Type B pancreatic cell (in vitro differentiated cells): ENCODE data around the gene SLC39A10. TPM values are rescaled to one million over a fixed set of nuclear protein-coding genes. Genes with fewer than 3 reads are reported as not detected.

ENCODE experiments used
- DNase-seq: peaks from one replicate; pipeline ENCODE4 v3.0.0; 2021; ENCODE audit warnings: mixed read lengths; ENCODE audit not compliant: unreplicated experiment; ENCODE audit errors: extremely low spot score
- H3K27ac Mint-ChIP-seq: 2 replicates; pipeline ENCODE4 v1.8.0; 2021; ENCODE audit warnings: mild to moderate bottlenecking, mixed read lengths
- H3K27me3 Mint-ChIP-seq: 2 replicates; pipeline ENCODE4 v1.8.0; 2021; ENCODE audit warnings: mixed read lengths
- H3K36me3 Mint-ChIP-seq: 2 replicates; pipeline ENCODE4 v1.8.0; 2021; ENCODE audit warnings: mixed read lengths
- H3K4me1 Mint-ChIP-seq: one replicate; pipeline ENCODE4 v1.8.0; 2021; ENCODE audit warnings: mixed read lengths; ENCODE audit not compliant: unreplicated experiment
- H3K4me3 Mint-ChIP-seq: 2 replicates; pipeline ENCODE4 v1.8.0; 2021; ENCODE audit warnings: mild to moderate bottlenecking, mixed read lengths
- H3K9me3 Mint-ChIP-seq: 2 replicates; pipeline ENCODE4 v1.8.0; 2021; ENCODE audit warnings: mixed read lengths
- total RNA-seq: library from RNA; stranded (reverse); gene quantifications from 2 replicates; pipeline ENCODE4 v1.2.1, GENCODE V29; 2021; ENCODE audit warnings: low replicate concordance
- TF ChIP-seq, protein P1 (sequence below): fragments of 200-600 bp; sonication (generic); conservative IDR thresholded peaks from 2 replicates; pipeline ENCODE4 v1.5.0; 2021; ENCODE audit warnings: antibody characterized with exemption, mild to moderate bottlenecking

The SLC39A10 gene
- total RNA-seq, 1 donor from 2014 or later = 63.2 TPM

- Mint-ChIP-seq H3K4me1 (no peaks in the 10 kb centered on the region), H3K36me3 (peaks cover 48% of the 10 kb centered on the region), H3K9me3 (no peaks in the 10 kb centered on the region), H3K27ac (no peak overlapping the region), H3K27me3 (no peaks in the 10 kb centered on the region), H3K4me3 (no peak overlapping the region)
- DNase-seq = no peak
- TF ChIP-seq, protein P1, sequence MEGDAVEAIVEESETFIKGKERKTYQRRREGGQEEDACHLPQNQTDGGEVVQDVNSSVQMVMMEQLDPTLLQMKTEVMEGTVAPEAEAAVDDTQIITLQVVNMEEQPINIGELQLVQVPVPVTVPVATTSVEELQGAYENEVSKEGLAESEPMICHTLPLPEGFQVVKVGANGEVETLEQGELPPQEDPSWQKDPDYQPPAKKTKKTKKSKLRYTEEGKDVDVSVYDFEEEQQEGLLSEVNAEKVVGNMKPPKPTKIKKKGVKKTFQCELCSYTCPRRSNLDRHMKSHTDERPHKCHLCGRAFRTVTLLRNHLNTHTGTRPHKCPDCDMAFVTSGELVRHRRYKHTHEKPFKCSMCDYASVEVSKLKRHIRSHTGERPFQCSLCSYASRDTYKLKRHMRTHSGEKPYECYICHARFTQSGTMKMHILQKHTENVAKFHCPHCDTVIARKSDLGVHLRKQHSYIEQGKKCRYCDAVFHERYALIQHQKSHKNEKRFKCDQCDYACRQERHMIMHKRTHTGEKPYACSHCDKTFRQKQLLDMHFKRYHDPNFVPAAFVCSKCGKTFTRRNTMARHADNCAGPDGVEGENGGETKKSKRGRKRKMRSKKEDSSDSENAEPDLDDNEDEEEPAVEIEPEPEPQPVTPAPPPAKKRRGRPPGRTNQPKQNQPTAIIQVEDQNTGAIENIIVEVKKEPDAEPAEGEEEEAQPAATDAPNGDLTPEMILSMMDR = no peak
These were observed 59.4 kb downstream of the SLC39A10 start for GRCh38 chr2:195716466-195716865.

- H3K4me3 Mint-ChIP-seq = no peak overlapping the region
- no peak overlapping the region for H3K27ac Mint-ChIP-seq
These were observed 64.0 kb downstream of the SLC39A10 start for GRCh38 chr2:195721042-195721441.

DNA sequence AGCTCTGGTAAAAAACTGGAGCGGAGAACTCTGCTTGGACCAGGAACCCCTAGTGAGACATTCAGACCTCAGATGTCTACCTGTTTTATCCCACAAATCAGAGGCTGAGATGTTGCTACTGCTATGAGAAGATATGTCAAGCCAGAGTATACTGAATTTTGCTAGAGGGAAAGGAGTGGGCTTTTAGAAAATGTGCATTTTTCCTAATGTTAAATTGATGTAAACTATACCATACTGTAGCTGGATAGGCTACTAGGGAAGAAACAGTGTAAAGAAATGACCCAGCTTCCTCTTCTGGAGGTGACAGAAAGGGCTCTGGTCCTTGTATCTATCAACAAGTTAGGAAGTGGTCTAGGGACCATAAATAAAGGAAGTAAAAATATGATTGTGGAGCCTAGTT is 65.0 kb downstream of the SLC39A10 start:
- H3K36me3 Mint-ChIP-seq = peaks cover 25% of the 10 kb centered on the region
- TF ChIP-seq, protein P1 = no peak
- no peak overlapping the region for H3K27ac Mint-ChIP-seq
- H3K4me3 Mint-ChIP-seq = no peak overlapping the region
- no peaks in the 10 kb centered on the region for H3K9me3 Mint-ChIP-seq
- DNase-seq = no peak
- H3K4me1 Mint-ChIP-seq = no peaks in the 10 kb centered on the region
- no peaks in the 10 kb centered on the region for H3K27me3 Mint-ChIP-seq

More at GRCh38 chr2:195721042-195721441, 64.0 kb downstream of the SLC39A10 start:
- DNase-seq = no peak
- Mint-ChIP-seq H3K27me3 (no peaks in the 10 kb centered on the region), H3K9me3 (no peaks in the 10 kb centered on the region), H3K36me3 (peaks cover 35% of the 10 kb centered on the region), H3K4me1 (no peaks in the 10 kb centered on the region)
- TF ChIP-seq, protein P1 = no peak

- Mint-ChIP-seq H3K9me3 (peaks cover 9% of the 10 kb centered on the region), H3K4me1 (no peaks in the 10 kb centered on the region), H3K27me3 (no peaks in the 10 kb centered on the region), H3K36me3 (peaks cover 32% of the 10 kb centered on the region), H3K27ac (no peak overlapping the region), H3K4me3 (no peak overlapping the region)
- no peak for DNase-seq
- TF ChIP-seq, protein P1 = no peak
These were observed 70.1 kb downstream of the SLC39A10 start for GRCh38 chr2:195727106-195727505.

DNA sequence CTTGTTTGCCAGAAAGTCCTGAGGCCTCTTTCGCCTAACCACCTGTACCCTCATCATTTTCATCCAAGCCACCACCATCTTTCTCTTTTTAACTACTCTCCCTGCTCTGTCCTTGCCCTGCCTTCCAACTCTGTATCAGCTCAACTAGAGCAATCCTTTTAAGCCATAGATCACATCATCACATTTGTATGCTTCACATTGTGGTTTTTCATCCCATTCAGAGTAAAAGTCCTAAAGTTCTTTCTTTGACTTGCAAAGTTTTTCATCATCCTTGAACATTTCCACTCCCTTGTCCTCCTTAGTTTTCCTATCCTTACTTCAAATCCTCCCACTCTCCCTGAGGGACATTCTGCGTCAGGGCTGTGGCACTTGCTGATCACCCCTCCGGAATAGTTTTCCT is 73.9 kb downstream of the SLC39A10 start:
- Mint-ChIP-seq H3K4me1 (no peaks in the 10 kb centered on the region), H3K36me3 (peaks cover 33% of the 10 kb centered on the region), H3K27ac (no peak overlapping the region), H3K9me3 (peaks cover 9% of the 10 kb centered on the region), H3K4me3 (no peak overlapping the region), H3K27me3 (no peaks in the 10 kb centered on the region)
- DNase-seq = no peak
- TF ChIP-seq, protein P1 = no peak

DNA sequence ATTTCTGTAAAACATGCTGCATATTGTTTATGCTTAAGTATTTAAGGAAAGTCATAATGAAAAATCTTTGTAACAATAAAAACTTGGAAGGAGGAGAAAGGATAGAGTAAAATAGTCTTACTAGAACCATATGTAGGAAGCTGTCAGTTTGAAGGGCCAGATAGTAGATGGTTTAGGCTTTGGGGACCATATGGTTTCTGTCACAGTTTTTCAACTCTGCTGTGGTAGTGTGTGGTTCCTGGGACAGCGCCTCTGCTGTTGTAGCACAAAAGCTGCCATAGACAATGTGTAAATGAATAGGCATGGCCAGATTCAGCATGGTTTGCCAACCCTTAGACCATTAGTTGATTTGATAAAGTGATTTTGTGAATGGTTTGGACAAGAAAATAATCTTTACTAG is 75.5 kb downstream of the SLC39A10 start:
- H3K4me3 Mint-ChIP-seq = no peak overlapping the region

More for the DNA sequence above, 75.5 kb downstream of the SLC39A10 start:
- TF ChIP-seq, protein P1 = no peak
- DNase-seq = no peak
- H3K27me3 Mint-ChIP-seq = no peaks in the 10 kb centered on the region
- H3K4me1 Mint-ChIP-seq = no peaks in the 10 kb centered on the region
- no peak overlapping the region for H3K27ac Mint-ChIP-seq
- peaks cover 9% of the 10 kb centered on the region for H3K9me3 Mint-ChIP-seq
- H3K36me3 Mint-ChIP-seq = peaks cover 33% of the 10 kb centered on the region
